GM18873 (cell line): ENCODE measurements around the gene P3H2.
A peak's percentile ranks its signal among the peaks of the same experiment; 100 is the strongest.
"Not testable (repeated sequence)": the region's sequence is repeated elsewhere in the genome, so short reads cannot be mapped to it uniquely, and the experiment has no call there.

ENCODE experiments used
- ATAC-seq: cut with Tn5 transposase; IDR thresholded peaks from one replicate; pipeline ENCODE4 v1.9.1; 2021; ENCODE audit warnings: mild to moderate bottlenecking, moderate library complexity, moderate number of reproducible peaks; ENCODE audit not compliant: unreplicated experiment, low FRiP score

Gene P3H2

GRCh38 chr3:190092250-190092649, 28.4 kb downstream of the P3H2 start:
- ATAC-seq = no peak

- ATAC-seq = peak; percentile 61
Measured at GRCh38 chr3:190089711-190090110, 31.0 kb downstream of the P3H2 start.

- ATAC-seq = no peak
Measured at GRCh38 chr3:190088890-190089289, 31.8 kb downstream of the P3H2 start.

GRCh38 chr3:190086191-190086590, 34.5 kb downstream of the P3H2 start:
- ATAC-seq = no peak

- no peak for ATAC-seq
Measured at GRCh38 chr3:190084983-190085382, 35.7 kb downstream of the P3H2 start.

- no peak for ATAC-seq
Measured at GRCh38 chr3:190083635-190084034, 37.1 kb downstream of the P3H2 start.

GRCh38 chr3:190081389-190081788, 39.3 kb downstream of the P3H2 start:
- no peak for ATAC-seq

- not testable (repeated sequence) for ATAC-seq
Measured at GRCh38 chr3:190079173-190079572, 41.5 kb downstream of the P3H2 start.

- ATAC-seq = no peak
Measured at GRCh38 chr3:190077395-190078045, 43.2 kb downstream of the P3H2 start.

GRCh38 chr3:190076601-190077394, 43.9 kb downstream of the P3H2 start:
- ATAC-seq = no peak

GRCh38 chr3:190076136-190076535, 44.6 kb downstream of the P3H2 start:
- no peak for ATAC-seq

GRCh38 chr3:190074817-190075216, 45.9 kb downstream of the P3H2 start:
- ATAC-seq = no peak

- ATAC-seq = peak; percentile 86
Measured at GRCh38 chr3:190073264-190074008, 47.3 kb downstream of the P3H2 start.

- ATAC-seq = no peak
Measured at GRCh38 chr3:190072856-190073255, 47.8 kb downstream of the P3H2 start.

- ATAC-seq = not testable (repeated sequence)
Measured at GRCh38 chr3:190071921-190072320, 48.8 kb downstream of the P3H2 start.

GRCh38 chr3:190070622-190071347, 49.9 kb downstream of the P3H2 start:
- ATAC-seq = no peak

- ATAC-seq = no peak
Measured at GRCh38 chr3:190065204-190065603, 55.5 kb downstream of the P3H2 start.

GRCh38 chr3:190064659-190065058, 56.0 kb downstream of the P3H2 start:
- no peak for ATAC-seq

GRCh38 chr3:190064112-190064511, 56.6 kb downstream of the P3H2 start:
- no peak for ATAC-seq

- no peak for ATAC-seq
Measured at GRCh38 chr3:190063490-190063889, 57.2 kb downstream of the P3H2 start.
